ENCODE results near the gene PTTG2.

The PTTG2 gene

DNA sequence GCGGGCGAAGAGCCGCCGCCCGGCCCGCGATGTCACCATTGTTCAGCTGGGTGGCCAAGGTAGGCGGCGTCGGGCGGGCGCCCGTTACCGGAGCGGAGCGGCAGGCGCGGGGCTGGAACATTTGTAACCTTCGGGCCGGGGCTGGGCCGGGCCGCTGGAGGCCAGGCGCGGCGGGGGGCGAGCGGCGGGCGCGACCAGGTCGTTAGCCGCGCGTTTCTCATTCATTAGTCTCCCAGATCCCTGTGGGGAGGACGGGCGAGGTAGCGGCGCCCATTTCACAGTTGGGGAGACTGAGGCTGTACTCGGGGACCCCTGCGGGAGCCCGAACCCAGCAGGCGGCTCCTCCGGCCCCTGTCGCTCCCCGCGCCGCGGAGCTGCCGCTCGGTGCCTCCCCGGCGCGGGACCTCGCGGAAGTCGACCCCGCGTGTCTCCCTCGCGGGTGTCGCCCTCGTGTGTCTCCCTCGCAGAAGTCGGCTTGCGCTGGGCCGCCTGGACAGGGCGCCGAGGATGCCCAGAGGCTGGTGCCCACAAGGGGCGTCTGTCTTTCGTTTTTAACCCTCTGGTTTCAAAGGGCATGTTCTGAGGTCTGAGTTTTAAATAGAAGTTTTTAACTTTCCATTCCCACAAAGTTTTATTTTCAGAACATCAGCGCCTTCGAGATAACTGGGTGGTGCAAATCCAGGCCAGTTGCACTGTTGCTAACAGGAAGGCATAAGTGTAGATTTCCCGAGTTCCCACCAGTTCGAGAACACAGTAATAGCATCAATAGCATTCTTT lies 17.5 kb downstream of the PTTG2 start:
- DNase-seq (ENCODE audit: insufficient read length) (peak; percentile 52), FAIRE-seq (peak; percentile 73)
- peak; percentile 17; the same call in 1 of the 2 replicates for TF ChIP-seq POLR2A (IDR thresholded peaks at IDR 0.05; ENCODE audit: low read depth, low read length)
- no peak for TF ChIP-seq TAF1 (IDR thresholded peaks at IDR 0.05; ENCODE audit: borderline replicate concordance, low read depth, low read length)
- TF ChIP-seq POLR2AphosphoS5 (IDR thresholded peaks at IDR 0.05; ENCODE audit: low read depth, low read length) = no peak

DNA sequence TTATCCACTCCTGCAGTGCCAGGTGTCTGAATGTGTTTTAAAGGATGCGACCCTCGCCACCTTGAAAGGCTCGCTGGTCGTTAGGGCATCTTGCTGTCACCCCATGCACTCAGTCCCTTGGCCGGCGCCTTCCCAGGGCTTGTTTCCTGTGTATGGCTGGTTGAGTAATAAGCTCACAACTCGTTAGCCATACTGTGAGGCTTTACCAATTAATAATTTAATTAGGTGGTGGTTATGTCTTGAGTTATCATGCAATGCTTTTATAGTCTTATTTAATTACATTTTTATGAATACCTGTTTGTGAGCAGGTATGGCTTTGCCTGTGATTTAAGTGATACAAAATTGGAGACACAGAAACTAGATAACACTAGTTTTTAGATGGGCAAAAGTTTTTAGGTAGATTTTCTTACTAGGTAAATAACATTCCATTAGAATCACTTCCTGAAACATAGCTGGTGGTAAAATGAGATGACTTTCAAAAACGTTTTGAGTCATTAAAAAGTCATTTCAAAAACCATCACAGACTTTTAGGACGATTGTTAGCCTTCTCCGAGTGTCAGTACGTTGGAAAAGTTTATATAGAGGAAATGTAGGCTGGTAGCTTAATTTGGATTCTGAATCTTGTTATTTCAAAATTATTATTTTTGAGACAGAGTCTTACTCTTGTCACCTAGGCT lies 18.2 kb downstream of the PTTG2 start:
- DNase-seq (ENCODE audit: insufficient read length) (no peak), FAIRE-seq (peak; percentile 84)
- TF ChIP-seq POLR2A (IDR thresholded peaks at IDR 0.05; ENCODE audit: low read depth, low read length) (no peak), POLR2AphosphoS5 (IDR thresholded peaks at IDR 0.05; ENCODE audit: low read depth, low read length) (no peak), TAF1 (IDR thresholded peaks at IDR 0.05; ENCODE audit: borderline replicate concordance, low read depth, low read length) (no peak)

DNA sequence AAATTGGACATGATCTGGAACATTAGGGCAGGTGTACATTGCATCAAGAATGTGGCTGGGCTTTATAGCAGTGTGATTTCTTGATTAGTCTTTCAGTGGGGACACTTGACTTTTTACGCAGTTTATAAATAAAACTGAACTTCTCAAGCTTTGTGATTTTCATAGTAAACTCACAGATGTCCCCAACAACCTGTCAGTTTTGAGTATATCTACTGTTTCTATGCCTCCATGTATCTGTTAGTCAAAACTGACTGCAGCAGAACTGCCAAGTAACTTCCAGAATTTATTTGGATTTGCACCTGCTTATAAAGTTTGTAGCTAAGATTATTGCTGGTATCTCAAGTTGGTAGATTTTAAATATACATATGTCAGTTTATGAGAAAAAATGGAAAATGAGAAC lies 20.0 kb downstream of the PTTG2 start:
- no peak for FAIRE-seq
- TF ChIP-seq POLR2A (IDR thresholded peaks at IDR 0.05; ENCODE audit: low read depth, low read length) = no peak
- TF ChIP-seq POLR2AphosphoS5 (IDR thresholded peaks at IDR 0.05; ENCODE audit: low read depth, low read length) = no peak
- TF ChIP-seq TAF1 (IDR thresholded peaks at IDR 0.05; ENCODE audit: borderline replicate concordance, low read depth, low read length) = no peak
- DNase-seq (ENCODE audit: insufficient read length) = no peak

DNA sequence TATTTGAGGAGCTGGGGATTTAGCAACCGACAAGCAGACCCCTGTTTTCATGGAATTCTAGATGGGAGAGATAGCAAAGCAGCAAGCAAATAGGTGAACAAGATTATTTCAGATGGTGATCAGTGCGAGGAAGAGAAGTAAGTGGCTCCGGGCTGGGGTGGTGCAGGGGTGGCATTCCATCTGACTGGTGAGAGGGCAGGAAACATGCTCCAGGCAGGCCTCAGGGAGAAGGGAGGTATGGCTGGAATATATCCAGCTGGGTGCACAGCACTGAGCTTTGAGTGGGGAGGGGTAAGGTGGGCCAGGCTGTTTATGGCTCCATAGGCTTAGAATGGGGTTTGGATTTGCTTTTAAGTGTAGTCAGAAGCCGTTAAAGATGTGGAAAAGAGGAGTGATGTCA lies 21.2 kb downstream of the PTTG2 start:
- TF ChIP-seq POLR2AphosphoS5 (IDR thresholded peaks at IDR 0.05; ENCODE audit: low read depth, low read length) (no peak), POLR2A (IDR thresholded peaks at IDR 0.05; ENCODE audit: low read depth, low read length) (no peak), TAF1 (IDR thresholded peaks at IDR 0.05; ENCODE audit: borderline replicate concordance, low read depth, low read length) (no peak)
- no peak for FAIRE-seq
- no peak for DNase-seq (ENCODE audit: insufficient read length)

DNA sequence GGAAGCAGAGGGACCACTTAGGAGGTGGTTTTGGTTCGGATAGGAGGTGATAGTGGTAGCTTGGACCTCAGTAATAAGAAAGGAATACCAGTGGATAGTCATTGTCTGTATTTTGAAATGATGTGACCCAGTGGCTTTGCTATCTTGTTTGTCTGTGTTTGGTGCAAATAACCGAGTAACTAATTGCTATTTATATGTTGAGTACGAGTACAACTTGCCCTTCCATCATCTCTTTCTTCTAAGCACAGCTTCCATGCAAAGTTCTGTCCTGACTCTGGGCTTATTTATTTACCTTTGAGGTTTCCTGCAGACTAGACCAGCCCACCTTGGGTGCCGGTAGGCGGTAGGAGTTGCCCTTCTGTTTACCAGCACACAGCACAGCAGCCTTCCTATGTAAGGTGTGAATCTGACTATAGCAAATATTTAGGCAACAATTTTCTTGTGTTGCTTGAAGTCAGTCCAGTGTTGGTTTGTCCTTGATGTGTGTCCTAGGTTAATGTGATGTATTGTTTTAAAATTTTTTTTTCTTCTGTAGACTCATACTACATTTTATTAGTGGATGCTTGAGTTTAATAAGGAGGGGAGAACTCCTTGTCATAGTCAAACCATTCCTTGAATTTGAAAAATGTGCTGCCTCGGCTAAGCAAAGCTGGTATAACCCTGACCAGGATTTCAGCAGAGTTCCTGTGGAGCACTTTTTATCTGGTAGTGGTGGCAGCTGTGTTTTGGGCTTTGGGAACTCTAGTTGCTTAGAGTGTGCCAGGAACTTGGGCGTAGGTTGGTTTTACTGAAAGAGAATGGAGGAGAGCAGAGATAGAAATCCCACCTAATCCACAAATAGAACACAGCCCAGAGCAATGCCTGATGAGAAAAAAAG lies 21.9 kb downstream of the PTTG2 start:
- DNase-seq (ENCODE audit: insufficient read length) (no peak), FAIRE-seq (no peak)
- TF ChIP-seq POLR2A (IDR thresholded peaks at IDR 0.05; ENCODE audit: low read depth, low read length) = no peak
- TF ChIP-seq TAF1 (IDR thresholded peaks at IDR 0.05; ENCODE audit: borderline replicate concordance, low read depth, low read length) = no peak
- no peak for TF ChIP-seq POLR2AphosphoS5 (IDR thresholded peaks at IDR 0.05; ENCODE audit: low read depth, low read length)

DNA sequence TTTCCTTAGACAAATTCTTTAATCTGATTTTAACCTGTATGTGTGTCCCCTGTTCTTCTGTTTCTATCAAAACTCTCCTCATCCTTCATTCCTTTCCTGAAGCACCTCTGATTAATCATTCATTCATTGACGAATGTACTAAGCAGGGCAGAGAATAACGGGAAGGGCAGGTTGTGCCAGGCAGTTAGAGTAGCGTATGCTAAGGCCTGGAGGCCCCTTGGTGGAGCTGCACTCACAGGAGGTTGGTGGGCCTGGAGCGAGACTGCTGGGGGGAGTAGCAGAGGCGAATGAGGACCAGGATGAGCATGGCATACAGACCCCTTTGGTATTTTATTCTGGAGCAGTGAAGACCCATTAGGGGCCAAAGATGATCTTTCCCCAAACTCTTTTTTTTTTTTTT lies 22.5 kb downstream of the PTTG2 start:
- DNase-seq (ENCODE audit: insufficient read length) = no peak
- TF ChIP-seq TAF1 (IDR thresholded peaks at IDR 0.05; ENCODE audit: borderline replicate concordance, low read depth, low read length) (no peak), POLR2A (IDR thresholded peaks at IDR 0.05; ENCODE audit: low read depth, low read length) (no peak), POLR2AphosphoS5 (IDR thresholded peaks at IDR 0.05; ENCODE audit: low read depth, low read length) (no peak)
- no peak for FAIRE-seq

DNA sequence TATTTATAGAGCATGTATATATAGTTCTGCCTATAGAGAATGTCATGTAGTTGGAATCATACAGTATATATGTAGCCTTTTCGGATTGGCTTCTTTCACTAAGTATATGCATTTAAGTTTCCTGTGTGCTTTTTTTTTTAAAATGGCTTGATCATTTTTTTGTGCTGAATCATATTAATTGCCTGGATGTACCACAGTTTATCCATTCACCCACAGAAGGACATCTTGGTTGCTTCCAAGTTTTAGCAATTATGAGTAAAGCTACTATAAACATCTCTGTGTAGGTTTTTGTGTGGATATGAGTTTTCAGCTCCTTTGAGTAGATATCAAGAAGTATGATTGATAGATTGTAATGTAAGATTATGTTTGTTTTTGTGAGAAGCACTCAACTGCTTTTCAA lies 23.8 kb downstream of the PTTG2 start:
- peak; percentile 68 for FAIRE-seq
- TF ChIP-seq POLR2A (IDR thresholded peaks at IDR 0.05; ENCODE audit: low read depth, low read length) (no peak), TAF1 (IDR thresholded peaks at IDR 0.05; ENCODE audit: borderline replicate concordance, low read depth, low read length) (no peak), POLR2AphosphoS5 (IDR thresholded peaks at IDR 0.05; ENCODE audit: low read depth, low read length) (no peak)
- no peak for DNase-seq (ENCODE audit: insufficient read length)

DNA sequence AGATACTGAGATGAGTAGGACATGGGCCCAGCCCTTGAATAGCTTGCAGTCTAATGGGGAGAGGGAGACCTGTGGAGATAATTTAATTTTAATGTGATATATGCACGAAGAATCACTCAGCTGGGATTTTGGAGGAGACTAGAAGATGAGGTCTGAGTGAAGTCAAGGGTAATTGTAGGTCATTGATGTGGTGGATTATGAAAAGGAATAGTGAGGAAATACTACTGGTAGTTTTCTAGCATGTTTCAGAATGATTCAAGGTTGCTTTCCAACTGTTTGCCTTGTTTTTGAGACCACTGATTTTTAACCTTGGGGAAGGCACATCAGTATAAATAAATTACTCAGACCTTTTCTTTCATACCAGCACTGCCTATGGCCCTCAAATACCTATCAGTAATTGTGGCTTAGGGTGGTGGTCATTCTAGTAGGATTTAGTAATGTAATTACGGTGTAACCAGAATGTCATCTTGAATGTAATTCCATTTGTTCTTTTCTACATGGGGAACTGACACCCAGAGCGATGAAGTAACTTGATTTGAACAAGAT lies 25.6 kb downstream of the PTTG2 start:
- peak; percentile 81 for FAIRE-seq
- no peak for DNase-seq (ENCODE audit: insufficient read length)
- TF ChIP-seq TAF1 (IDR thresholded peaks at IDR 0.05; ENCODE audit: borderline replicate concordance, low read depth, low read length) (no peak), POLR2AphosphoS5 (IDR thresholded peaks at IDR 0.05; ENCODE audit: low read depth, low read length) (no peak), POLR2A (IDR thresholded peaks at IDR 0.05; ENCODE audit: low read depth, low read length) (no peak)

DNA sequence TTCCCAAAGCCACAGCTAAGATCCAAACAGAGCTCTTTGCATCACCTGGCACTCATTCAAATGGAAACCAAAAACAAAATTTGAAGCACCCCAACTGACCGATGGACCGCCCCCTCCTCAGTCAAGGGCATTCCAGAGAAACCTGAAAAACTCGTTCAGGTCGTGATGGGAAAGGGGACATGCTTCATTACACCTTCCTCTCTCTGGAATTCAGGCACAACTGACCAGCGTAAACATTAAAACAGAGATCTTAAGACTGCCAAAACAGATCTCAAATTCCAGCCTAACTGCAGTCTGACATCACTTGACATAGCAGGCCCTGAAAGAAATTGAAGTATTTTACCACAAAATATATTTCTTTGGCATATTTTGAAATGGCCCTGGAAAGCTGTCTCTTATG lies 28.5 kb downstream of the PTTG2 start:
- TF ChIP-seq TAF1 (IDR thresholded peaks at IDR 0.05; ENCODE audit: borderline replicate concordance, low read depth, low read length) = no peak
- TF ChIP-seq POLR2AphosphoS5 (IDR thresholded peaks at IDR 0.05; ENCODE audit: low read depth, low read length) = no peak
- no peak for TF ChIP-seq POLR2A (IDR thresholded peaks at IDR 0.05; ENCODE audit: low read depth, low read length)
- no peak for FAIRE-seq
- DNase-seq (ENCODE audit: insufficient read length) = no peak

DNA sequence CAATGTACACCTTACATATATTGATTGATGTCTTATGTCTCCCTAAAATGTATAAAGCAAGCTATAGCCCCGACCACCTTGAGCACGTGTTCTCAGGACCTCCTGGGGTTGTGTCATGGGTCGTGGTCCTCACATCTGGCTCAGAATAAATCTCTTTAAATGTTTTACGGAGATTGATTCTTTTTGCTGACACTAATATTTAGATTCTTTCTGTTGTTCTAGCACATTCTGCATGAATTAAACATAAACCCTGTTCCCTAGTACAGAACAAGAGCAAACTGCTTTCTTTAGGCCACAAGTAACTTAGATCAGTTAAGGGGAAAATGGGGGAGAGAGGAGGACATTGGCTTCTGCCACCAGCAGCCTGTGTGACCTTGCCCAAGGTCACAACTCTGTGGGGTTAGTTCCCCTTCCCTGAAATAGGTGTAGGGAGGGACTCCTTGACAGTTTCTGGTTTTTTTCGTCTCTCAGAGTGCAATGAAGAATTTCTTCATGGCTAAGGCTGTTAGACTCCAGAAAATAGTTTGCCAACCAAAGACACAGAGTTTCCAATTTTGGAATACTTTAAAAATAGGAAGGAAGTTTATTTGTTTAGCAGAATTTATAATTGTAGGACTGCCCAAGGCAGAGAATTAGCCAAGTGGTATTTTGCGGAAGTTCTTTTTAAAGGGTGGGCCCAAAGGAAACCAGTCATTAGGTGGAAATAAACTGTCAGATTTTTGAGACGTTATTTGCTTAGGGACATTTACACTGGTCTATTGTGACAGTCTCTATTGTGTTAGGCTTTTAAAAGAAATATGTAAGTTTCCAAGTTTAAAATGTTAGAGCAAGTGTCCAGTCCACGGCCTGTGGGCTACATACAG lies 29.4 kb downstream of the PTTG2 start:
- no peak for TF ChIP-seq TAF1 (IDR thresholded peaks at IDR 0.05; ENCODE audit: borderline replicate concordance, low read depth, low read length)
- no peak for TF ChIP-seq POLR2AphosphoS5 (IDR thresholded peaks at IDR 0.05; ENCODE audit: low read depth, low read length)
- no peak for TF ChIP-seq POLR2A (IDR thresholded peaks at IDR 0.05; ENCODE audit: low read depth, low read length)
- DNase-seq (ENCODE audit: insufficient read length) = no peak
- no peak for FAIRE-seq

Measured in GM12892 (cell line).